ENCODE results near the gene GPHN.
A peak's percentile ranks its signal among the peaks of the same experiment; 100 is the strongest.

GPHN gene

DNA sequence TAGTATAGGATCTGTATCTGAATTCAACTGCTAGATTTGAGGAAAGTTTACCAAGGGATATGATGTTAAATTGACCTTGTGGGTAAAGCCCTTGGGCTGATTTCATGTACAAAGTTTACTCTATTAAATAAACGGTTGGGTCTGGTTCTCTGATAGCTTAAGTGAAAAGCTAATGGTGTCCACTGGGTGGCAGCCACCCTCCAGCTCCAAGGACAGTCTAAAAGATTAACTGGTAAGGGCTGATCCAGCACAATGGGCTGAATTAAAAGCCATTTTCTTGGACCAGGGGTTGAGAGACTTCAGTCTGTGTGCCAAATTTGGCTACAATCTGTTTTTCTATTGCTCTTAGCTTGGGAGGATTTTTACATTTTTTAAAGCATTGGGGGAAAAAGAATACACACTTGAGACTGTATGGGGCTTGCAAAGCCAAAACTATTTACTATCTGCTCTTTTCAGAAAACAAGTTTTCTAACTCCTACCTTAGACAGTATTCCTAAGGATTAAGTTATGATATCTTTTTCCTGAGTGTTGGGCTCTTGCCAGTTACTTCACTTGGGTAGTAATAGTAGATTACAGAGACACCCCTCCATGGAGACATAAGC lies 116.5 kb downstream of the GPHN start:
- no peak overlapping the region for H3K4me3 ChIP-seq (ENCODE audit: low read depth, low read length)
- TF ChIP-seq, protein P1, sequence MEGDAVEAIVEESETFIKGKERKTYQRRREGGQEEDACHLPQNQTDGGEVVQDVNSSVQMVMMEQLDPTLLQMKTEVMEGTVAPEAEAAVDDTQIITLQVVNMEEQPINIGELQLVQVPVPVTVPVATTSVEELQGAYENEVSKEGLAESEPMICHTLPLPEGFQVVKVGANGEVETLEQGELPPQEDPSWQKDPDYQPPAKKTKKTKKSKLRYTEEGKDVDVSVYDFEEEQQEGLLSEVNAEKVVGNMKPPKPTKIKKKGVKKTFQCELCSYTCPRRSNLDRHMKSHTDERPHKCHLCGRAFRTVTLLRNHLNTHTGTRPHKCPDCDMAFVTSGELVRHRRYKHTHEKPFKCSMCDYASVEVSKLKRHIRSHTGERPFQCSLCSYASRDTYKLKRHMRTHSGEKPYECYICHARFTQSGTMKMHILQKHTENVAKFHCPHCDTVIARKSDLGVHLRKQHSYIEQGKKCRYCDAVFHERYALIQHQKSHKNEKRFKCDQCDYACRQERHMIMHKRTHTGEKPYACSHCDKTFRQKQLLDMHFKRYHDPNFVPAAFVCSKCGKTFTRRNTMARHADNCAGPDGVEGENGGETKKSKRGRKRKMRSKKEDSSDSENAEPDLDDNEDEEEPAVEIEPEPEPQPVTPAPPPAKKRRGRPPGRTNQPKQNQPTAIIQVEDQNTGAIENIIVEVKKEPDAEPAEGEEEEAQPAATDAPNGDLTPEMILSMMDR (IDR thresholded peaks at IDR 0.05; ENCODE audit: low read depth, low read length): peak; percentile 63
- TF ChIP-seq MYC (IDR thresholded peaks at IDR 0.05; ENCODE audit: low read depth, low read length): no peak
- peak; percentile 65 for DNase-seq (ENCODE audit: low read depth)

DNA sequence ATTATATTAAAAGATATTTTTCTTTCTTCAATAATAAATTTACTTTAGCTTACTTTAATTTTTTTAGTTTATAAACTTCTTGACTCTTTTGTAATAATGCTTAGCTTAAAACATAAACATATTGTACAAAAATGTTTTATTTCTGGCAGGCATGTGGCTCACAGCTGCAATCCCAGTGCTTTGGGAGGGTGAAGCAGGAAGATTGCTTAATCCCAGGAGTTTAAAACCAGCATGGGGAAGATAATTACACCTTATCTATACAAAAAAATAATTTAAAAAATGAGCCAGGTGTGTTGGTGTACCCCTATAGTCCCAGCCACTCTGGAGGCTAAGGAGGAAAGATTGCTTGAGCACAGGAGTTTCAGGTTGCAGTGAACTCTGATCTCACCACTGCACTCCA lies 120.7 kb downstream of the GPHN start:
- H3K4me3 ChIP-seq (ENCODE audit: low read depth, low read length): no peak overlapping the region
- TF ChIP-seq, protein P2, sequence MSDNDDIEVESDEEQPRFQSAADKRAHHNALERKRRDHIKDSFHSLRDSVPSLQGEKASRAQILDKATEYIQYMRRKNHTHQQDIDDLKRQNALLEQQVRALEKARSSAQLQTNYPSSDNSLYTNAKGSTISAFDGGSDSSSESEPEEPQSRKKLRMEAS (IDR thresholded peaks at IDR 0.05; ENCODE audit: low read depth, low read length): no peak
- TF ChIP-seq, protein P1 (IDR thresholded peaks at IDR 0.05; ENCODE audit: low read depth, low read length): no peak
- no peak for TF ChIP-seq MYC (IDR thresholded peaks at IDR 0.05; ENCODE audit: low read depth, low read length)
- TF ChIP-seq POLR2A (IDR thresholded peaks at IDR 0.05; ENCODE audit: extremely low read depth, insufficient read length): no peak
- no peak for DNase-seq (ENCODE audit: low read depth)

DNA sequence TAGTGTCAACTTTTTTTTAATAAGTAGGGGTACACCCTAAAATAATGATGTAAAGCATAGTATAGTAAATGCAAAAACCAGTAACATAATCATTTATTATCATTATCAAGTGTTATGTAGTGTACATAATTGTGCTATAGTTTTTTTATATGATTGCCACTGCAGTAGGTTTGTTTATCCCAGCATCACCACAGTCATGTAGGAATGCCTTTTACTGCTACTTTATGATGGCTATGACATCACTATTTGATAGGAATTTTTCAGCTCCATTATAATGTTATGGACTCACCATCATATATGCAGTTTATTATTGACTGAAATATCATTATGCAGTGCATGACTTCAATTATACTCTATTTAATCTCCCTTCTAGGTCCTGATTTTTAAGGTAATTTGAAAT lies 121.6 kb downstream of the GPHN start:
- TF ChIP-seq, protein P1 (IDR thresholded peaks at IDR 0.05; ENCODE audit: low read depth, low read length): no peak
- TF ChIP-seq POLR2A (IDR thresholded peaks at IDR 0.05; ENCODE audit: extremely low read depth, insufficient read length) (no peak), MYC (IDR thresholded peaks at IDR 0.05; ENCODE audit: low read depth, low read length) (no peak)
- TF ChIP-seq, protein P2 (IDR thresholded peaks at IDR 0.05; ENCODE audit: low read depth, low read length): no peak
- DNase-seq (ENCODE audit: low read depth): no peak
- H3K4me3 ChIP-seq (ENCODE audit: low read depth, low read length): no peak overlapping the region

DNA sequence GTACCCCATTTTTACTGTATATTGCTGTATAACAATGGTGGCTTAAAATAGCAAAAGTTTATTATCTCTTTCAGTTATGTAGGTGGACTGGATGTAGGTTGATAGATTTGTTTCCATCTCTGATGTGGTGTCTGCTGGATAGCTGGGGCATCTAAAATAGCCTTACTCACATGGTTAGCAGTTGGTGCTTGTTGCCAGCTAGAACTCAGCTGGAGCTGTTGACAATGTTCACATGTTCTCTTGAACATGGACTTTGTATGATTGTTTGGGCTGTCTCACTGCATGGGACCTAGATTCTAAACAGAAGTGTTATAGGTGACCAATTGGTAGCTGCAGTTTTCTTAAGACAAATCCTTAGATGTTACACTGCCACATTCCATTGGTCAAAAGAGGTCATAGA lies 126.9 kb downstream of the GPHN start:
- no peak for DNase-seq (ENCODE audit: low read depth)
- no peak overlapping the region for H3K4me3 ChIP-seq (ENCODE audit: low read depth, low read length)
- TF ChIP-seq, protein P2 (IDR thresholded peaks at IDR 0.05; ENCODE audit: low read depth, low read length): no peak
- no peak for TF ChIP-seq POLR2A (IDR thresholded peaks at IDR 0.05; ENCODE audit: extremely low read depth, insufficient read length)
- no peak for TF ChIP-seq MYC (IDR thresholded peaks at IDR 0.05; ENCODE audit: low read depth, low read length)
- TF ChIP-seq, protein P1 (IDR thresholded peaks at IDR 0.05; ENCODE audit: low read depth, low read length): no peak

DNA sequence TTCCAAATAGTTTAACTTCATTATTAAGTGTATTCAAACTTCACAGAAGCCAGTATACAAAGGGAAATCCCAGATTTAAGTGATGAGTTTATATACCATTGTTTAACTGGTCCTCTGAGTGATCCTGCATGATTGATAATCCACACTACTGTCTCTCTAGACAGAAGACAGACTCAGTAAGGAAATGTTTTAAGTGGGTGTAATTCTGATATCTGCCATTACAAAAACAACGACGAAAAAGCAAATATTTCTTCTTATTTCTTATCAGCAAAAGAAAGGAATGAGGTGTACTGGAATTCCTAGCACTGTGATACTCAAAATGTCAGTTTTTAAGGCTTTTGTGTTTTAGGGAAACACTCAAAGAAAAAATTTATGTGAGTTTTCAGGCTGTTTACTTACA lies 127.5 kb downstream of the GPHN start:
- H3K4me3 ChIP-seq (ENCODE audit: low read depth, low read length): no peak overlapping the region
- TF ChIP-seq, protein P1 (IDR thresholded peaks at IDR 0.05; ENCODE audit: low read depth, low read length): no peak
- TF ChIP-seq, protein P2 (IDR thresholded peaks at IDR 0.05; ENCODE audit: low read depth, low read length): no peak
- TF ChIP-seq POLR2A (IDR thresholded peaks at IDR 0.05; ENCODE audit: extremely low read depth, insufficient read length): no peak
- TF ChIP-seq MYC (IDR thresholded peaks at IDR 0.05; ENCODE audit: low read depth, low read length): no peak
- no peak for DNase-seq (ENCODE audit: low read depth)

DNA sequence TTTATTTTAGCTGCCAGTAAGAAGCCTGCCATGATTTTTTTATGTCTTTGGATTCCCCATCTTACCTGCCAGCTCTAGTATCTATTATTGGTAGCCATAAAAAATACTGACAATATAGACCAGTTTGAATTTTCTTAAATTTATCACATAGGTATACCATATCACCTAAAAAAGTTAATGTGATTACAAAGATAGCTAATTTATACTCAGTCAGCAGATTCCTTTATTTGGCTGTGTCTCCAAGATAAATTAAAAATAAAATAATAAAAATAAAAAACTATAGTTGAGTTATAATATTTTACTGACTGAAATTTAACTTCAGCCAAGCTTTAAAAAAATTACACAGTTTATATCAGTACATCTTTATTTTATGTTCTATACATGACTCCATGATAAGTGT lies 128.3 kb downstream of the GPHN start:
- TF ChIP-seq, protein P2 (IDR thresholded peaks at IDR 0.05; ENCODE audit: low read depth, low read length): no peak
- TF ChIP-seq MYC (IDR thresholded peaks at IDR 0.05; ENCODE audit: low read depth, low read length): no peak
- TF ChIP-seq, protein P1 (IDR thresholded peaks at IDR 0.05; ENCODE audit: low read depth, low read length): no peak
- TF ChIP-seq POLR2A (IDR thresholded peaks at IDR 0.05; ENCODE audit: extremely low read depth, insufficient read length): no peak
- H3K4me3 ChIP-seq (ENCODE audit: low read depth, low read length): no peak overlapping the region
- DNase-seq (ENCODE audit: low read depth): no peak
